B cell (primary cell): ENCODE results near the gene VWA1. TPM values are rescaled to one million over a fixed set of nuclear protein-coding genes. Genes with fewer than 3 reads are reported as not detected.

ENCODE experiments used
- ATAC-seq: fragments of 200-7000 bp; cut with Tn5 transposase; one replicate; pipeline ENCODE4 v1.10.0; 2021; ENCODE audit warnings: low read depth, mild to moderate bottlenecking, moderate number of reproducible peaks, moderate library complexity
- CTCF ChIA-PET: fragments of 350-600 bp; sonication (Branson Sonifier 250); formaldehyde crosslinking; loops from one replicate; lab custom pipeline; 2021; ENCODE audit warnings: antibody characterized with exemption, inconsistent platforms; lab: Charles Lee
- POLR2A ChIA-PET: fragments of 350-600 bp; sonication (Branson Sonifier 250); formaldehyde crosslinking; loops from one replicate; lab custom pipeline; 2021; ENCODE audit warnings: antibody characterized with exemption; lab: Charles Lee
- DNase-seq: peaks from one replicate; pipeline ENCODE4 v3.0.0; 2013
- H2AFZ ChIP-seq: 2 replicates; pipeline ENCODE4 v1.6.1; 2012; ENCODE audit warnings: mild to moderate bottlenecking, low read depth, low read length; ENCODE audit not compliant: insufficient read depth, poor library complexity, severe bottlenecking
- H3K27ac ChIP-seq, 2 donors: 1 replicate in 1 of 2; 2 replicates in 1 of 2; pipeline ENCODE4 v1.5.1; 2012 to 2013; ENCODE audit warnings: low read length in 2 of 2, mild to moderate bottlenecking in 2 of 2, moderate library complexity in 1 of 2
- H3K27me3 ChIP-seq, 4 experiments: fragments of 200-600 bp in 1 of 4; sonication (generic) in 1 of 4; replicated peaks in 1 of 4; 1 replicate in 2 of 4; 2 replicates in 2 of 4; pipeline versions ENCODE4 v1.6.1 to v1.7.0; 2013 to 2016; ENCODE audit warnings: low read length in 3 of 4, mild to moderate bottlenecking in 2 of 4, mixed read lengths in 1 of 4, moderate library complexity in 1 of 4; ENCODE audit not compliant: insufficient read depth in 4 of 4, control insufficient read depth in 3 of 4; ENCODE audit errors: control extremely low read depth in 1 of 4
- H3K36me3 ChIP-seq, 2 experiments: replicated peaks in 1 of 2; 1 replicate in 1 of 2; 2 replicates in 1 of 2; pipeline versions ENCODE4 v1.6.1 to v1.7.1; 2013; ENCODE audit warnings: low read length in 1 of 2; ENCODE audit not compliant: insufficient read depth in 2 of 2, control insufficient read depth in 1 of 2; ENCODE audit errors: control extremely low read depth in 1 of 2, extremely low read depth in 1 of 2
- H3K4me1 ChIP-seq, 2 donors: fragments of 200-600 bp in 1 of 2; sonication (generic) in 1 of 2; 1 replicate in 1 of 2; 2 replicates in 1 of 2; pipeline versions ENCODE4 v1.5.1 to v1.6.1; 2013 to 2017; ENCODE audit warnings: low read length in 2 of 2; ENCODE audit not compliant: control insufficient read depth in 2 of 2, insufficient read depth in 2 of 2
- H3K4me2 ChIP-seq: replicated peaks from 2 replicates; pipeline ENCODE3; 2012; ENCODE audit warnings: mild to moderate bottlenecking, low read depth, low read length; ENCODE audit not compliant: poor library complexity, severe bottlenecking
- H3K4me3 ChIP-seq, 5 experiments: fragments of 200-600 bp in 1 of 5; sonication (generic) in 1 of 5; 1 replicate in 3 of 5; 2 replicates in 2 of 5; pipeline versions ENCODE4 v1.5.1 to v1.7.0; 2011 to 2016; ENCODE audit warnings: low read length in 4 of 5, mild to moderate bottlenecking in 4 of 5, low read depth in 2 of 5, control low read depth in 1 of 5, moderate library complexity in 1 of 5; ENCODE audit not compliant: insufficient read depth in 1 of 5; ENCODE audit errors: control extremely low read depth in 1 of 5, extremely low read depth in 1 of 5
- H3K79me2 ChIP-seq: fragments of 200-600 bp; sonication (generic); one replicate; pipeline ENCODE4 v1.6.0; 2016; ENCODE audit warnings: low read length; ENCODE audit not compliant: control insufficient read depth, insufficient read depth
- H3K9ac ChIP-seq: fragments of 200-600 bp; sonication (generic); 2 replicates; pipeline ENCODE4 v1.6.1; 2017; ENCODE audit warnings: mild to moderate bottlenecking, low read length, moderate library complexity
- H3K9me3 ChIP-seq, 3 donors: one replicate each; pipeline versions ENCODE4 v1.6.1 to v1.7.1; 2013; ENCODE audit warnings: low read length in 2 of 3; ENCODE audit not compliant: control insufficient read depth in 2 of 3, insufficient read depth in 1 of 3; ENCODE audit errors: control extremely low read depth in 1 of 3
- H4K20me1 ChIP-seq: 2 replicates; pipeline ENCODE4 v1.6.0; 2012; ENCODE audit warnings: mild to moderate bottlenecking, low read length; ENCODE audit not compliant: insufficient read depth, control insufficient read depth, poor library complexity, severe bottlenecking
- H3K27ac Mint-ChIP-seq: one replicate; pipeline ENCODE4 v1.8.0; 2021; ENCODE audit warnings: mixed read lengths
- H3K27me3 Mint-ChIP-seq: one replicate; pipeline ENCODE4 v1.8.0; 2021; ENCODE audit warnings: mixed read lengths
- H3K4me1 Mint-ChIP-seq: one replicate; pipeline ENCODE4 v1.8.0; 2021; ENCODE audit warnings: mixed read lengths
- H3K4me3 Mint-ChIP-seq: one replicate; pipeline ENCODE4 v1.8.0; 2021; ENCODE audit warnings: mixed read lengths
- H3K9me3 Mint-ChIP-seq: one replicate; pipeline ENCODE4 v1.8.0; 2022; ENCODE audit warnings: mixed read lengths; ENCODE audit not compliant: insufficient read depth
- CTCF ChIP-seq: fragments of 200-600 bp; IDR thresholded peaks from one replicate; pipeline ENCODE4 v1.8.0; 2022; ENCODE audit warnings: antibody characterized with exemption, mild to moderate bottlenecking
- EZH2 ChIP-seq: IDR thresholded peaks from 2 replicates; pipeline ENCODE4 v1.6.1; 2012; ENCODE audit warnings: borderline replicate concordance, low read depth, mild to moderate bottlenecking, moderate library complexity, low read length; ENCODE audit not compliant: insufficient read depth, poor library complexity, severe bottlenecking
- WGBS: methylation state at CpG from one replicate; pipeline ENCODE4 v1.1.5; 2013; ENCODE audit warnings: missing lambda C conversion rate; ENCODE audit not compliant: insufficient coverage; 5-methylcytosine and 5-hydroxymethylcytosine counted together
- intact Hi-C: fragments of 100-400 bp; cut with micrococcal nuclease; formaldehyde crosslinking; loops from one replicate; pipeline ENCODE4 v1.10.0; 2022
- polyA plus RNA-seq: library from polyadenylated mRNA; depleted of rRNA; stranded (reverse); fragments of >200 nt; gene quantifications from 2 replicates; pipeline ENCODE4 v1.2.3, GENCODE V29; 2012
- total RNA-seq, 2 donors: library from RNA; stranded (reverse); fragments of 120-200 nt in 1 of 2; gene quantifications; 1 replicate in 1 of 2; 2 replicates in 1 of 2; pipeline versions ENCODE4 v1.2.3 to v1.2.4, GENCODE V29; 2013 to 2022

The VWA1 gene
- total and polyA plus RNA-seq, 2 donors (not counting 1 experiment from before 2014, with no cell fraction given) = 0.09 TPM; not detected in 1

GRCh38 chr1:1439546-1440261 is 4.2 kb downstream of the VWA1 start:
- Histone ChIP-seq H3K4me1 (peaks cover 20 to 27% of the 10 kb centered on the region in 2 donors), H2AFZ (no peak overlapping the region), H3K4me3 (no peak overlapping the region), H3K27ac (no peak overlapping the region), H3K36me3 (no peaks in the 10 kb centered on the region), H4K20me1 (no peaks in the 10 kb centered on the region), H3K4me2 (no peak overlapping the region), H3K27me3 (peaks cover 0 to 45% (median 23%) of the 10 kb centered on the region in 4 experiments), H3K9me3 (peaks cover 0 to 14% (median 0%) of the 10 kb centered on the region in 3 donors), H3K9ac (no peak overlapping the region), H3K79me2 (no peaks in the 10 kb centered on the region)
- intact Hi-C loops = loop anchor here (2.0 kb wide), 1 partner anchor 33 kb away; the partner anchor contains the start of gene MRPL20
- Mint-ChIP-seq H3K27me3 (peaks cover 22% of the 10 kb centered on the region), H3K4me3 (no peak overlapping the region), H3K27ac (no peak overlapping the region), H3K9me3 (no peaks in the 10 kb centered on the region), H3K4me1 (peaks cover 15% of the 10 kb centered on the region)
- ATAC-seq (no peak), DNase-seq (no peak)
- no peak for TF ChIP-seq CTCF
- no peak for TF ChIP-seq EZH2
- POLR2A ChIA-PET = interaction anchor here (1.4 kb wide), 1 partner anchor 14 kb away, joined by 3 read pairs; a partner anchor contains a TSS
- 91% methylated on average over 67 of the region's 82 CpGs for WGBS
- CTCF ChIA-PET = interaction anchor here (0.6 to 2.5 kb wide), 4 partner anchors 11 to 455 kb away, joined by 3 to 9 read pairs (median 5); no protein-coding TSS in a partner anchor
